Measurements from ENCODE around the gene C9orf72. TPM values are rescaled to one million over a fixed set of nuclear protein-coding genes. Genes with fewer than 3 reads are reported as not detected.

The C9orf72 gene
- total and polyA plus RNA-seq, 2 of the 4 experiments (the other 2 are of a cell fraction): 2.0 to 3.4 TPM

DNA sequence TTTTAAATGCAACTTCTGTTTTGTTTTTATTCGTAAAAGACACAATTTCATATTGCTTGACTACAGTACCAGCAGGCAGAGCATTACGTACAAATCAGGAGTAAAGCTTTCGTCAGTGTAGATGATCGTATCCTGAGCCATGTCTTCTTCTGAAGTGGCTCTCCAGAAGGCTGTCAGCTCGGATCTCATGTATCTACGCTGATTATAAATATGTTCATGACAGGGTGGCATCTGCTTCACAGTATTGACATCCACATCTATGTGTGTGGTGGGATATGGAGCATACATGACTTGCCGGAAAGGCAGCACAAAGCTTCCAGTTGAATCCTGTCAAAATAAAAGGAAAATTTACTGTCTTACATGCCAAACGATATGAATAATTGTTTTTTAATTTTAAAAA lies 16.8 kb downstream of the C9orf72 start:
- in situ Hi-C loops (cut with MboI; ENCODE audit: low sequenced_read_pairs): no loop called here
- H2BK20ac ChIP-seq (ENCODE audit: low read depth, low read length): no peak overlapping the region
- H3K56ac ChIP-seq (ENCODE audit: extremely low read depth, insufficient read depth, low read length): no peak overlapping the region
- H2AK9ac ChIP-seq (replicated peaks; ENCODE audit: low read depth, low read length, poor library complexity): no peak overlapping the region
- BruUV-seq (replicated peaks): no TSS peak
- ATAC-seq (ENCODE audit: low read depth): no peak
- POLR2A ChIA-PET (ENCODE audit: unreplicated experiment): no interaction called here
- H3K27me3 ChIP-seq (ENCODE audit: control insufficient read depth, insufficient read depth, low read length): no peaks in the 10 kb centered on the region
- no peak overlapping the region for H3K9ac ChIP-seq (ENCODE audit: low read depth, low read length)
- H3K9me3 ChIP-seq (ENCODE audit: control insufficient read depth, insufficient read depth, low read length): no peaks in the 10 kb centered on the region
- H3K27ac ChIP-seq (ENCODE audit: insufficient read depth, low read length): no peak overlapping the region
- H3K4me1 ChIP-seq (ENCODE audit: control insufficient read depth, insufficient read depth, low read length): no peaks in the 10 kb centered on the region
- CTCF ChIA-PET: no interaction called here
- H3K18ac ChIP-seq (ENCODE audit: low read depth, low read length): no peak overlapping the region
- no peak overlapping the region for H3K4me3 ChIP-seq (ENCODE audit: insufficient read depth, low read depth, low read length)
- no peak overlapping the region for H2BK120ac ChIP-seq (ENCODE audit: low read depth, low read length)
- H2BK5ac ChIP-seq (ENCODE audit: low read depth, low read length, poor library complexity, severe bottlenecking): no peak overlapping the region
- H2BK15ac ChIP-seq (ENCODE audit: low read depth, low read length): no peak overlapping the region
- no peak overlapping the region for H2AK5ac ChIP-seq (ENCODE audit: low read depth, low read length)
- dilution Hi-C loops (cut with HindIII; ENCODE audit: low sequenced_read_pairs, unreplicated experiment): no loop called here
- no peak for TF ChIP-seq SMC3 (IDR thresholded peaks at IDR 0.05; ENCODE audit: low read depth, low read length)
- TF ChIP-seq, protein P1, sequence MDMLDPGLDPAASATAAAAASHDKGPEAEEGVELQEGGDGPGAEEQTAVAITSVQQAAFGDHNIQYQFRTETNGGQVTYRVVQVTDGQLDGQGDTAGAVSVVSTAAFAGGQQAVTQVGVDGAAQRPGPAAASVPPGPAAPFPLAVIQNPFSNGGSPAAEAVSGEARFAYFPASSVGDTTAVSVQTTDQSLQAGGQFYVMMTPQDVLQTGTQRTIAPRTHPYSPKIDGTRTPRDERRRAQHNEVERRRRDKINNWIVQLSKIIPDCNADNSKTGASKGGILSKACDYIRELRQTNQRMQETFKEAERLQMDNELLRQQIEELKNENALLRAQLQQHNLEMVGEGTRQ (IDR thresholded peaks at IDR 0.05; ENCODE audit: low read depth, low read length): no peak
- no peak for TF ChIP-seq RFX5 (IDR thresholded peaks at IDR 0.05; ENCODE audit: low read depth, low read length)
- no peak for TF ChIP-seq MXI1 (IDR thresholded peaks at IDR 0.05; ENCODE audit: borderline replicate concordance, low read depth, low read length)
- no peak for TF ChIP-seq RAD21 (IDR thresholded peaks at IDR 0.05; ENCODE audit: low read length)
- TF ChIP-seq MAFK (IDR thresholded peaks at IDR 0.05; ENCODE audit: low read depth, low read length): no peak
- TF ChIP-seq NFE2L2 (IDR thresholded peaks at IDR 0.05; ENCODE audit: low read depth, low read length): no peak
- H3K4ac ChIP-seq (ENCODE audit: low read depth, low read length): no peak overlapping the region
- no peak overlapping the region for H4K8ac ChIP-seq (ENCODE audit: low read depth in 2 of 2, low read length in 2 of 2)
- H3K23ac ChIP-seq (ENCODE audit: low read depth, low read length): no peak overlapping the region
- no peak overlapping the region for H4K5ac ChIP-seq (ENCODE audit: low read depth, low read length)
- no peaks in the 10 kb centered on the region for H3K79me1 ChIP-seq (ENCODE audit: low read depth in 1 of 2, low read length in 2 of 2)
- no peaks in the 10 kb centered on the region for H4K20me1 ChIP-seq (ENCODE audit: insufficient read depth, low read length)
- no peak overlapping the region for H3K4me2 ChIP-seq (ENCODE audit: low read depth, low read length)
- no peak for DNase-seq
- H3K14ac ChIP-seq (replicated peaks; ENCODE audit: low read depth, low read length): no peak overlapping the region
- no peak overlapping the region for H4K91ac ChIP-seq (ENCODE audit: insufficient read depth, low read depth, low read length)
- intact Hi-C loops (cut with micrococcal nuclease): no loop called here
- peaks cover 3% of the 10 kb centered on the region; the same call in 1 of the 2 replicates for H3K36me3 ChIP-seq (ENCODE audit: control insufficient read depth, insufficient read depth, low read length)
- 100% methylated on average over 3 of the region's 8 CpGs; no CpG with 5 or more reads in 1 of the 2 experiments for WGBS, 2 experiments (ENCODE audit: extremely low coverage in 2 of 2, insufficient read length in 1 of 2)
- H3K9me1 ChIP-seq (ENCODE audit: insufficient read depth, low read length): 0 out of 2 replicates have a peak, but pooled peaks cover 2% of the 10 kb centered on the region
- peak overlapping the region; percentile 37 for H2AFZ ChIP-seq (replicated peaks; ENCODE audit: low read length, poor library complexity)
